WERI-Rb-1 (cell line): ENCODE data around the gene ZNF503.

Experiments used
- DNase-seq: peaks from one replicate; pipeline ENCODE4 v3.0.0-alpha.2; 2020
- H3K27ac ChIP-seq: fragments of 250-450 bp; sonication (Bioruptor Pico); 2 replicates; pipeline ENCODE4 v1.5.1; 2020; ENCODE audit warnings: mild to moderate bottlenecking, moderate library complexity
- H3K27me3 ChIP-seq: fragments of 250-450 bp; sonication (Bioruptor Pico); 2 replicates; pipeline ENCODE4 v1.5.1; 2021; ENCODE audit warnings: mild to moderate bottlenecking, low read depth, moderate library complexity; ENCODE audit not compliant: insufficient read depth, severe bottlenecking
- H3K36me3 ChIP-seq: fragments of 250-450 bp; sonication (Bioruptor Pico); 2 replicates; pipeline ENCODE4 v1.5.1; 2020; ENCODE audit warnings: mild to moderate bottlenecking, moderate library complexity
- H3K4me3 ChIP-seq: 2 replicates; pipeline ENCODE4 v1.5.1; 2011; ENCODE audit warnings: low read depth, mild to moderate bottlenecking, control low read depth, low read length
- H3K9me3 ChIP-seq: fragments of 250-450 bp; sonication (Bioruptor Pico); 2 replicates; pipeline ENCODE4 v1.5.1; 2021; ENCODE audit warnings: mild to moderate bottlenecking, moderate library complexity; ENCODE audit not compliant: severe bottlenecking
- CTCF ChIP-seq: IDR thresholded peaks from 2 replicates; pipeline ENCODE4 v1.5.1; 2011; ENCODE audit warnings: low read depth, mild to moderate bottlenecking, control low read depth, inconsistent platforms, low read length

ZNF503 gene

GRCh38 chr10:75429159-75429827 lies 27.7 kb upstream of the ZNF503 start:
- Histone ChIP-seq H3K9me3 (no peaks in the 10 kb centered on the region), H3K27ac (no peak overlapping the region), H3K27me3 (no peaks in the 10 kb centered on the region), H3K4me3 (no peak overlapping the region), H3K36me3 (no peaks in the 10 kb centered on the region)
- TF ChIP-seq CTCF, result no peak
- DNase-seq, result no peak

GRCh38 chr10:75428434-75429158 lies 27.0 kb upstream of the ZNF503 start:
- DNase-seq, result no peak
- H3K27ac ChIP-seq, result no peak overlapping the region
- no peak for TF ChIP-seq CTCF
- H3K27me3 ChIP-seq, result no peaks in the 10 kb centered on the region
- no peaks in the 10 kb centered on the region for H3K36me3 ChIP-seq
- no peaks in the 10 kb centered on the region for H3K9me3 ChIP-seq
- no peak overlapping the region for H3K4me3 ChIP-seq

GRCh38 chr10:75427951-75428350 lies 26.4 kb upstream of the ZNF503 start:
- no peak overlapping the region for H3K4me3 ChIP-seq
- no peak for DNase-seq
- no peaks in the 10 kb centered on the region for H3K9me3 ChIP-seq
- no peak for TF ChIP-seq CTCF
- no peaks in the 10 kb centered on the region for H3K27me3 ChIP-seq
- H3K36me3 ChIP-seq, result no peaks in the 10 kb centered on the region
- no peak overlapping the region for H3K27ac ChIP-seq

GRCh38 chr10:75426880-75427279 lies 25.3 kb upstream of the ZNF503 start:
- DNase-seq, result no peak
- H3K27ac ChIP-seq, result no peak overlapping the region
- H3K9me3 ChIP-seq, result no peaks in the 10 kb centered on the region
- no peak for TF ChIP-seq CTCF
- H3K4me3 ChIP-seq, result no peak overlapping the region
- H3K36me3 ChIP-seq, result no peaks in the 10 kb centered on the region
- no peaks in the 10 kb centered on the region for H3K27me3 ChIP-seq

- no peak overlapping the region for H3K4me3 ChIP-seq
- H3K36me3 ChIP-seq, result no peaks in the 10 kb centered on the region
- H3K9me3 ChIP-seq, result no peaks in the 10 kb centered on the region
- TF ChIP-seq CTCF, result no peak
- H3K27ac ChIP-seq, result no peak overlapping the region
- no peaks in the 10 kb centered on the region for H3K27me3 ChIP-seq
- DNase-seq, result no peak
These were observed 23.9 kb upstream of the ZNF503 start for GRCh38 chr10:75425291-75426079.
